Measurements from ENCODE around the gene FAM98A. TPM values are rescaled to one million over a fixed set of nuclear protein-coding genes. Genes with fewer than 3 reads are reported as not detected.

The FAM98A gene
- total and polyA plus RNA-seq, 9 of the 15 experiments (the other 6 are each of a cell fraction or from before 2014, with no cell fraction given): 16.5 to 238 (median 44.6) TPM

- intact Hi-C loops (cut with micrococcal nuclease): no loop called here
- Histone ChIP-seq H4K20me1 (replicated peaks; ENCODE audit: control insufficient read depth, insufficient read depth, low read length) (no peaks in the 10 kb centered on the region), H2AFZ (ENCODE audit: low read depth, low read length) (no peak overlapping the region), H3K36me3 (ENCODE audit: control insufficient read depth, insufficient read depth, low read length) (no peaks in the 10 kb centered on the region), H3K4me3 (no peak overlapping the region), H3K79me2 (ENCODE audit: control insufficient read depth, insufficient read depth, low read length) (no peaks in the 10 kb centered on the region), H3K27ac (ENCODE audit: extremely low read depth, low read depth, low read length) (no peak overlapping the region), H3K9me3 (replicated peaks; ENCODE audit: control insufficient read depth, insufficient read depth, low read depth, low read length) (no peaks in the 10 kb centered on the region), H3K4me2 (ENCODE audit: insufficient read depth, low read length) (no peak overlapping the region), H3K27me3 (ENCODE audit: control insufficient read depth in 2 of 2, insufficient read depth in 2 of 2, low read length in 2 of 2) (no peaks in the 10 kb centered on the region), H3K9me1 (ENCODE audit: control insufficient read depth, insufficient read depth, low read length) (no peaks in the 10 kb centered on the region), H3K4me1 (replicated peaks in 1 of 2; ENCODE audit: control insufficient read depth in 2 of 2, insufficient read depth in 2 of 2, low read length in 2 of 2) (no peaks in the 10 kb centered on the region), H3K9ac (ENCODE audit: insufficient read depth in 1 of 2, low read depth in 2 of 2, low read length in 2 of 2) (no peak overlapping the region)
- BruUV-seq (replicated peaks): no TSS peak
- no peak for FAIRE-seq
- ChIA-PET POLR2A (interaction anchor here (0.6 kb wide), 1 partner anchor 231 kb away, joined by 4 read pairs; no protein-coding TSS in a partner anchor), CTCF (ENCODE audit: low intra/inter-chr PET ratio) (no interaction called here)
- WGBS (ENCODE audit: insufficient coverage, low coverage, missing lambda C conversion rate): 0% methylated on average over 2 of the region's 2 CpGs
- ATAC-seq: no peak
- in situ Hi-C loops (cut with MboI): no loop called here
- no peak for DNase-seq (ENCODE audit: extremely low read depth in 1 of 4, low spot score in 3 of 4)
- TF ChIP-seq ZNF589 (CRISPR knock-in tag; IDR thresholded peaks at IDR 0.05; ENCODE audit: low read depth) (no peak), DDX20 (tag; IDR thresholded peaks at IDR 0.05; ENCODE audit: low read depth) (no peak), ZNF165 (CRISPR knock-in tag; IDR thresholded peaks at IDR 0.05; ENCODE audit: borderline replicate concordance) (no peak), HMBOX1 (IDR thresholded peaks at IDR 0.05) (no peak), TRIM24 (IDR thresholded peaks at IDR 0.05) (no peak), NR2C2 (CRISPR knock-in tag; IDR thresholded peaks at IDR 0.05) (no peak), NR2C2 (tag; IDR thresholded peaks at IDR 0.05) (no peak), MLLT1 (IDR thresholded peaks at IDR 0.05) (no peak), SREBF1 (IDR thresholded peaks at IDR 0.05; ENCODE audit: borderline replicate concordance, low read depth, low read length) (no peak)
- TF ChIP-seq, protein P1, sequence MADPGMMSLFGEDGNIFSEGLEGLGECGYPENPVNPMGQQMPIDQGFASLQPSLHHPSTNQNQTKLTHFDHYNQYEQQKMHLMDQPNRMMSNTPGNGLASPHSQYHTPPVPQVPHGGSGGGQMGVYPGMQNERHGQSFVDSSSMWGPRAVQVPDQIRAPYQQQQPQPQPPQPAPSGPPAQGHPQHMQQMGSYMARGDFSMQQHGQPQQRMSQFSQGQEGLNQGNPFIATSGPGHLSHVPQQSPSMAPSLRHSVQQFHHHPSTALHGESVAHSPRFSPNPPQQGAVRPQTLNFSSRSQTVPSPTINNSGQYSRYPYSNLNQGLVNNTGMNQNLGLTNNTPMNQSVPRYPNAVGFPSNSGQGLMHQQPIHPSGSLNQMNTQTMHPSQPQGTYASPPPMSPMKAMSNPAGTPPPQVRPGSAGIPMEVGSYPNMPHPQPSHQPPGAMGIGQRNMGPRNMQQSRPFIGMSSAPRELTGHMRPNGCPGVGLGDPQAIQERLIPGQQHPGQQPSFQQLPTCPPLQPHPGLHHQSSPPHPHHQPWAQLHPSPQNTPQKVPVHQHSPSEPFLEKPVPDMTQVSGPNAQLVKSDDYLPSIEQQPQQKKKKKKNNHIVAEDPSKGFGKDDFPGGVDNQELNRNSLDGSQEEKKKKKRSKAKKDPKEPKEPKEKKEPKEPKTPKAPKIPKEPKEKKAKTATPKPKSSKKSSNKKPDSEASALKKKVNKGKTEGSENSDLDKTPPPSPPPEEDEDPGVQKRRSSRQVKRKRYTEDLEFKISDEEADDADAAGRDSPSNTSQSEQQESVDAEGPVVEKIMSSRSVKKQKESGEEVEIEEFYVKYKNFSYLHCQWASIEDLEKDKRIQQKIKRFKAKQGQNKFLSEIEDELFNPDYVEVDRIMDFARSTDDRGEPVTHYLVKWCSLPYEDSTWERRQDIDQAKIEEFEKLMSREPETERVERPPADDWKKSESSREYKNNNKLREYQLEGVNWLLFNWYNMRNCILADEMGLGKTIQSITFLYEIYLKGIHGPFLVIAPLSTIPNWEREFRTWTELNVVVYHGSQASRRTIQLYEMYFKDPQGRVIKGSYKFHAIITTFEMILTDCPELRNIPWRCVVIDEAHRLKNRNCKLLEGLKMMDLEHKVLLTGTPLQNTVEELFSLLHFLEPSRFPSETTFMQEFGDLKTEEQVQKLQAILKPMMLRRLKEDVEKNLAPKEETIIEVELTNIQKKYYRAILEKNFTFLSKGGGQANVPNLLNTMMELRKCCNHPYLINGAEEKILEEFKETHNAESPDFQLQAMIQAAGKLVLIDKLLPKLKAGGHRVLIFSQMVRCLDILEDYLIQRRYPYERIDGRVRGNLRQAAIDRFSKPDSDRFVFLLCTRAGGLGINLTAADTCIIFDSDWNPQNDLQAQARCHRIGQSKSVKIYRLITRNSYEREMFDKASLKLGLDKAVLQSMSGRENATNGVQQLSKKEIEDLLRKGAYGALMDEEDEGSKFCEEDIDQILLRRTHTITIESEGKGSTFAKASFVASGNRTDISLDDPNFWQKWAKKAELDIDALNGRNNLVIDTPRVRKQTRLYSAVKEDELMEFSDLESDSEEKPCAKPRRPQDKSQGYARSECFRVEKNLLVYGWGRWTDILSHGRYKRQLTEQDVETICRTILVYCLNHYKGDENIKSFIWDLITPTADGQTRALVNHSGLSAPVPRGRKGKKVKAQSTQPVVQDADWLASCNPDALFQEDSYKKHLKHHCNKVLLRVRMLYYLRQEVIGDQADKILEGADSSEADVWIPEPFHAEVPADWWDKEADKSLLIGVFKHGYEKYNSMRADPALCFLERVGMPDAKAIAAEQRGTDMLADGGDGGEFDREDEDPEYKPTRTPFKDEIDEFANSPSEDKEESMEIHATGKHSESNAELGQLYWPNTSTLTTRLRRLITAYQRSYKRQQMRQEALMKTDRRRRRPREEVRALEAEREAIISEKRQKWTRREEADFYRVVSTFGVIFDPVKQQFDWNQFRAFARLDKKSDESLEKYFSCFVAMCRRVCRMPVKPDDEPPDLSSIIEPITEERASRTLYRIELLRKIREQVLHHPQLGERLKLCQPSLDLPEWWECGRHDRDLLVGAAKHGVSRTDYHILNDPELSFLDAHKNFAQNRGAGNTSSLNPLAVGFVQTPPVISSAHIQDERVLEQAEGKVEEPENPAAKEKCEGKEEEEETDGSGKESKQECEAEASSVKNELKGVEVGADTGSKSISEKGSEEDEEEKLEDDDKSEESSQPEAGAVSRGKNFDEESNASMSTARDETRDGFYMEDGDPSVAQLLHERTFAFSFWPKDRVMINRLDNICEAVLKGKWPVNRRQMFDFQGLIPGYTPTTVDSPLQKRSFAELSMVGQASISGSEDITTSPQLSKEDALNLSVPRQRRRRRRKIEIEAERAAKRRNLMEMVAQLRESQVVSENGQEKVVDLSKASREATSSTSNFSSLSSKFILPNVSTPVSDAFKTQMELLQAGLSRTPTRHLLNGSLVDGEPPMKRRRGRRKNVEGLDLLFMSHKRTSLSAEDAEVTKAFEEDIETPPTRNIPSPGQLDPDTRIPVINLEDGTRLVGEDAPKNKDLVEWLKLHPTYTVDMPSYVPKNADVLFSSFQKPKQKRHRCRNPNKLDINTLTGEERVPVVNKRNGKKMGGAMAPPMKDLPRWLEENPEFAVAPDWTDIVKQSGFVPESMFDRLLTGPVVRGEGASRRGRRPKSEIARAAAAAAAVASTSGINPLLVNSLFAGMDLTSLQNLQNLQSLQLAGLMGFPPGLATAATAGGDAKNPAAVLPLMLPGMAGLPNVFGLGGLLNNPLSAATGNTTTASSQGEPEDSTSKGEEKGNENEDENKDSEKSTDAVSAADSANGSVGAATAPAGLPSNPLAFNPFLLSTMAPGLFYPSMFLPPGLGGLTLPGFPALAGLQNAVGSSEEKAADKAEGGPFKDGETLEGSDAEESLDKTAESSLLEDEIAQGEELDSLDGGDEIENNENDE (IDR thresholded peaks at IDR 0.05; ENCODE audit: low read depth, low read length): no peak
These were observed 34.2 kb upstream of the FAM98A start for GRCh38 chr2:33633315-33633714.
